ENCODE results near the gene ZNF423.

ZNF423 gene

DNA sequence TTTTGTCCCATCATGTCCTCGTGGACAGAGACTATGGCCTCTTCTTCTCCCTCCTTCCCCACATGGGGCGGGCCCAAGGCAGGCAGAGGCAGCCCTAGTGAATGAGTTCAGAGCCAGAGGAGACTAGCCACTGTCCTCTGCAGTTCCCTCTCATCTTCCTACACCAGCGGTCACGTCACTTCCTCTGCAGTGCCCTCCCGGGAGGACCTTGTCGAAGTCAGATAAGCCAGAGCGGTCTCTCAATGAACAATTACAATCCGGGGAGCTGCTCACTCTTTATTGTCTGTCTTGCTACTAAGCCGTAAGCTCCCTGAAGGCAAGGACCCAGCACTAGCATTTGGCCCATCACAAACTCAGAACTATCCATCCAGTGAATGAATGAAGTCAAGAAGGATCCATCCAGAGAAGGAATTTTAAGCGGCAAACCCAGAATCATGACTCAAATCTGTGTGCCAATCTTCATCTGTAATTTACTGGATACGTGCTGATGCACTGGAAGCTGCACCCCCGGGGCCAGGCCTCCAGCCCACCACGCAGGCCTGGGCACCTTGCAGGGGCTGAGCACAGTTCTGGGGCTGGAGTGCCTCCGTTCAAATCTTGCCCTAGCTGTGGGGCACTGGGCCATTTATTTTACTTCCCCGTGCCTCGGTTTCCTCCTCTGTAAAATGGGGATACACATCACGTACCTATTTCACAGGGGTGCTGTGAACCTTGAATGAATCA, 18.1 kb downstream of the ZNF423 start:
- no peak for DNase-seq (ENCODE audit: low read depth)
- no peak overlapping the region for H3K4me3 ChIP-seq (ENCODE audit: low read depth, low read length)
- TF ChIP-seq, protein P1, sequence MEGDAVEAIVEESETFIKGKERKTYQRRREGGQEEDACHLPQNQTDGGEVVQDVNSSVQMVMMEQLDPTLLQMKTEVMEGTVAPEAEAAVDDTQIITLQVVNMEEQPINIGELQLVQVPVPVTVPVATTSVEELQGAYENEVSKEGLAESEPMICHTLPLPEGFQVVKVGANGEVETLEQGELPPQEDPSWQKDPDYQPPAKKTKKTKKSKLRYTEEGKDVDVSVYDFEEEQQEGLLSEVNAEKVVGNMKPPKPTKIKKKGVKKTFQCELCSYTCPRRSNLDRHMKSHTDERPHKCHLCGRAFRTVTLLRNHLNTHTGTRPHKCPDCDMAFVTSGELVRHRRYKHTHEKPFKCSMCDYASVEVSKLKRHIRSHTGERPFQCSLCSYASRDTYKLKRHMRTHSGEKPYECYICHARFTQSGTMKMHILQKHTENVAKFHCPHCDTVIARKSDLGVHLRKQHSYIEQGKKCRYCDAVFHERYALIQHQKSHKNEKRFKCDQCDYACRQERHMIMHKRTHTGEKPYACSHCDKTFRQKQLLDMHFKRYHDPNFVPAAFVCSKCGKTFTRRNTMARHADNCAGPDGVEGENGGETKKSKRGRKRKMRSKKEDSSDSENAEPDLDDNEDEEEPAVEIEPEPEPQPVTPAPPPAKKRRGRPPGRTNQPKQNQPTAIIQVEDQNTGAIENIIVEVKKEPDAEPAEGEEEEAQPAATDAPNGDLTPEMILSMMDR (IDR thresholded peaks at IDR 0.05; ENCODE audit: low read depth, low read length, missing control alignments) = no peak

DNA sequence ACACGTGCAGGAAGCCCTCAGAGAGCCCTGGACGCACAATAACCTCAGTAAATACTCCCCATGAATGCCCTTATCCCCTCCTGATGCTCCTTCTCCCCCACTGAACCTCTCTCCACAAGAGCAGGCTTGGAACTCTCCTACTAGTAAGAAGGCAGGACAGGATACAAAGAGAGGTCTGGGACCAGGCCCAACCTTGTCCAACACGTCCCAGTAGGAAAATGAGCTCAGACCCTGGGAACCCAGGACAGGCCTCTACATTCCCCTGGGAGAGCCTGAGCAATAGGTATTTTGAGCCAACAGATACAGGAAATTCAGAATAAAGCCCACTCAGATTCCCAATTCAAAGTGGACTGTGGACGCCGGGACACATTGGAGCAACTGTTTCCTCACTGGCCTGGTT, 19.2 kb downstream of the ZNF423 start:
- H3K4me3 ChIP-seq (ENCODE audit: low read depth, low read length) = no peak overlapping the region
- TF ChIP-seq, protein P1 (IDR thresholded peaks at IDR 0.05; ENCODE audit: low read depth, low read length, missing control alignments) = no peak
- no peak for DNase-seq (ENCODE audit: low read depth)

DNA sequence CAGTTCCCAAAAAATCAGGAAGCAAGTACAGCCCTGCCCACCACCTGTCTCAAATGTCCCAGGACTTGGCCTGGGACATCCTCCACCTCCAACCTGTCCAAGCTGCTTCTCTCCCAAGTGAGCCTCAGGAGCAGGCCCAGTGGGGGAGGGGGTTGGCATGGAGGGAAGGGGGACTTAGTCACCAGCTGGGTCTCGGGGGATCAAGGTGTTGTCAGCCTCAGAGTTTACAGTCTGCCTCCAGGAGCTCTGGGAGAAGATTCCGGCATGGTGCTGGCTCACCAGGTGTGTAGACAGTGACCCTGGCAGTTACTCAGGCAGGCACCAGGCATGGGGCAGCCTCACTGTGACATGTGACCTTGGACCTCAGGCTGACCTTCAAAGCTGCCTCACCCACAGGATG, 19.7 kb downstream of the ZNF423 start:
- no peak overlapping the region for H3K4me3 ChIP-seq (ENCODE audit: low read depth, low read length)
- no peak for DNase-seq (ENCODE audit: low read depth)
- TF ChIP-seq, protein P1 (IDR thresholded peaks at IDR 0.05; ENCODE audit: low read depth, low read length, missing control alignments) = no peak

DNA sequence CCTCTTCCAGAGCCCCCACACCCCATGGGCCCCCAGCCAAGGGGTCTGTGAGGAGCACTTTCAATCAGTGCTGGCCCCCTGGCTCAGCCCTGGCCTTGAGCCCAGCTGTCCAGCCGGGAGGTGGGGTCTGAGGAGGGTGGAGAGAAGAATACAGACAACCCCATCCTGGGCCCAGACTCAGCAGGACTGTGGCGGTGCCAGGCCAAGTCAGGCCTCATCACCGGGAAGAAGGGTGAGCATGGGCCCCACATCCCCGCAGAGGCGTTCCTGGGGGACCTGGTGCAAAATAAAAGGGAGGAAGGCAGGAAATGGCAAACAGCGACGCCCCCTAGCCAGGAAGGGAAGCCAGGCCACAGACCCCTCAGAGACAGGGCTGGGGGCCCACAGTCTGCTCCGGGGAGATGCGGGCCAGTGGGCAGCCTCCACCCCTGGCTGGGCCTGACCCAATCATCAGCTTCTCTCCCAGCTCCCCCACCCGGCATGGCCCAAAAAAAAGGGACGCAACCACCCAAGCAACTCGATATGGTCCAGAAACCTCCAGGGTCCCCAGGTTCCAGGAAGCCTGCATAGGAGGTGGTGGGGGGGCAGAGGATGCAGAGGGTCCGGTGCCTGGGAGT, 20.6 kb downstream of the ZNF423 start:
- H3K4me3 ChIP-seq (ENCODE audit: low read depth, low read length) = no peak overlapping the region
- no peak for DNase-seq (ENCODE audit: low read depth)
- TF ChIP-seq, protein P1 (IDR thresholded peaks at IDR 0.05; ENCODE audit: low read depth, low read length, missing control alignments) = no peak

DNA sequence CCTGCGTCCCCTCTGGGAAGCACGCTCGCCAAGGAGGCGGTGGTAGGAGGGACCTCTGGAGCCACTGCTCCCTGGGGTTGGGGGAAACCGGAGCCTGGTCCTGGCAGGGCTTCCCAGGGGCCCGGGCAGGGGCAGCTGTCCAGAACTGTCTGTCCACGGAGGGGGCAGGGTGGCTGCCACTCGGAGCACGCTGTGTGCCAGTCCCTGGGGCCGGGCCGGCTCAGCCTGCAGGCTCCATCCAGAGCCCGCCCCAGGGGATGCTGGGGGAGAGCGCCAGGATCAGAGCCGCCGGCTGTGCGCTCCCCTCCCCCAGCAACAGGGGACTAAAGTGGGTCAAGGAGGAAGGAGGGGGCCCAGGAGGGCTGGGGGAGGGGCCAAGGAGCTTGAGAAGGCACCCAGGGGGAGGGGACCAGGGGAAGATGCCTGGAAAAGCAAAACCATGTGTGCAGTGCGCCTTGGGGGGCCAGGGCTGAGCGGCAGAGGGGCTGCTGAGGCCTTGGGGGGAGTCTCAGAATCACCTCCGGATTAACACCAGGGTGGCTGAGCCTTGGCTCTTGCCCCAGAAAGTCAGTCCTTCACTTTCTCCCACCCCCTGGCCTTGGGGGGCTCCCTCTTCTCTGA, 21.3 kb downstream of the ZNF423 start:
- no peak for DNase-seq (ENCODE audit: low read depth)
- no peak overlapping the region for H3K4me3 ChIP-seq (ENCODE audit: low read depth, low read length)
- TF ChIP-seq, protein P1 (IDR thresholded peaks at IDR 0.05; ENCODE audit: low read depth, low read length, missing control alignments) = no peak

DNA sequence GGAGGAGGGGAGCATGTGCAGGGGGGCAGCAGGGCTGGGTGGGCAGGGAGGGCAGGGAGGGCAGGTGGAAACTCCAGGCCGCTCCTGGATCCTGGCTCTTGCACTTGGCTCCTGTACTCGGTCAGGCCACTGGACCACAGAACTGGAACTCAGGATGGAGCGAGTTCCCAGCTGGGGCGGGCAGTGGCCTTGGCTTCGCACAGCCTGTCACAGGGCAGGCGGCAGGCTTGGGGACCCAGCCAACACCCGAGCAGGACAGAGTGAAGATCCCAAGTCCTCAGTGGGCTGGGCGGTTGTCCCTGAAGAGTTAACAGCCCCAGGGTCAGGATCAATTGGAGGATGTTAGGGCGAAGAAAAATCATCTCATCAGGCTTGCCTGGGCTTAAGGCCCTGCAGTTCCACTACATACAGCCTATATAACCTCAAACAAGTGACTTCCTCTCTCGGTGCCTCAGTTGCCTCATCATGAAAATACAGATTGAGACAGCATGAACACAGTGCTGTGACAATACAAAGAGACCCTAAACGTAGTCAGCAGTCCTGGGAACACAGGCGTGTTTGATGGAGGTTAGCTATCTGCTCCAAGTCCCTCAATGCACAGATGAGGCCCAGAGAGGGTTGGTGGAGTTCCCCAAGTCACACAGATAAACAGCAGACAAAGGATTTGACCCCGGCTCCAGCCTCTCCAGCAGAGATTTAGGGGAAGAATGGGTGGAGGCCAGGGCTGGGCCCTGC, 21.9 kb downstream of the ZNF423 start:
- TF ChIP-seq, protein P1 (IDR thresholded peaks at IDR 0.05; ENCODE audit: low read depth, low read length, missing control alignments) = no peak
- no peak for DNase-seq (ENCODE audit: low read depth)
- no peak overlapping the region for H3K4me3 ChIP-seq (ENCODE audit: low read depth, low read length)

Measured in GM12864 (cell line).